AG10803 (cell line): Measurements from ENCODE around the gene DOCK4.

Experiments
- DNase-seq: peaks from one replicate; pipeline ENCODE4 v3.0.0; 2010; ENCODE audit warnings: low read depth
- H3K4me3 ChIP-seq: 2 replicates; pipeline ENCODE4 v1.5.1; 2011; ENCODE audit warnings: mild to moderate bottlenecking, low read length, control low read depth
- CTCF ChIP-seq: conservative IDR thresholded peaks from 2 replicates; pipeline ENCODE4 v1.5.1; 2011; ENCODE audit warnings: mild to moderate bottlenecking, low read length, control low read depth, inconsistent platforms

The DOCK4 gene

GRCh38 chr7:111937163-111937562 lies 269.0 kb downstream of the DOCK4 start:
- no peak for TF ChIP-seq CTCF
- H3K4me3 ChIP-seq: no peak overlapping the region
- no peak for DNase-seq

- no peak overlapping the region for H3K4me3 ChIP-seq
- DNase-seq: peak; percentile 80
- TF ChIP-seq CTCF: no peak
These were observed 272.6 kb downstream of the DOCK4 start for GRCh38 chr7:111933609-111934008.

GRCh38 chr7:111931958-111932357 lies 274.2 kb downstream of the DOCK4 start:
- H3K4me3 ChIP-seq: no peak overlapping the region
- no peak for DNase-seq
- TF ChIP-seq CTCF: no peak

- H3K4me3 ChIP-seq: no peak overlapping the region
- no peak for DNase-seq
- no peak for TF ChIP-seq CTCF
These were observed 275.1 kb downstream of the DOCK4 start for GRCh38 chr7:111931016-111931517.

GRCh38 chr7:111929264-111929663 lies 276.9 kb downstream of the DOCK4 start:
- DNase-seq: no peak
- TF ChIP-seq CTCF: no peak; the same call in 1 of the 2 replicates
- H3K4me3 ChIP-seq: no peak overlapping the region

- no peak overlapping the region for H3K4me3 ChIP-seq
- TF ChIP-seq CTCF: no peak
- DNase-seq: no peak
These were observed 278.7 kb downstream of the DOCK4 start for GRCh38 chr7:111927353-111928019.

- DNase-seq: no peak
- no peak overlapping the region for H3K4me3 ChIP-seq
- TF ChIP-seq CTCF: no peak
These were observed 285.9 kb downstream of the DOCK4 start for GRCh38 chr7:111920329-111920728.
